Activated T-cell treated with anti-CD3 and anti-CD28 coated beads, Interleukin-2, amount 50 U/mL, for 1 hour (primary cell): ENCODE data around the gene ITSN1.
"Not testable (repeated sequence)": the region's sequence is repeated elsewhere in the genome, so short reads cannot be mapped to it uniquely, and the experiment has no call there.

Experiments
- DNase-seq: peaks from one replicate; pipeline ENCODE4 v3.0.0-alpha.2; 2020

Gene ITSN1

GRCh38 chr21:33867868-33868267 lies 225.6 kb downstream of the ITSN1 start:
- not testable (repeated sequence) for DNase-seq

DNA sequence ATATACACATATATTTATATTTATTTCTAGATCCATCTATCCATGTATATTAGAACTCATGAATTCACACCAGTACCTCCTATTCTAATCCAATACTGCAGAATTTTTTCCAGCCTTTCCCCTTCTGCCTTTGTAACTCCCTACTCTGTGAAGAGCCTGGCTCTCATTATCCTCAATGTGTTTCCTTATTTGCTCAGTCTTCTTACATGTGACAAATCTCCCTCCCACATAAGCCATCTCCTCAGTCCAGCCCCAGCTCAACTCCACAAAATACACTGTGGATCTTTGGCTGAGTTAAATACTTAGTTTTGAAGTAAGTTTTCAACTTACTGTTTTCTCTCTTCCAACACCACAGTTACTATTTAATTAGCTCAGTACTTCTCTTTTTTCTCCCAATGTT lies 227.6 kb downstream of the ITSN1 start:
- DNase-seq: no peak

- no peak for DNase-seq
Measured at GRCh38 chr21:33870768-33871167, 228.5 kb downstream of the ITSN1 start.

DNA sequence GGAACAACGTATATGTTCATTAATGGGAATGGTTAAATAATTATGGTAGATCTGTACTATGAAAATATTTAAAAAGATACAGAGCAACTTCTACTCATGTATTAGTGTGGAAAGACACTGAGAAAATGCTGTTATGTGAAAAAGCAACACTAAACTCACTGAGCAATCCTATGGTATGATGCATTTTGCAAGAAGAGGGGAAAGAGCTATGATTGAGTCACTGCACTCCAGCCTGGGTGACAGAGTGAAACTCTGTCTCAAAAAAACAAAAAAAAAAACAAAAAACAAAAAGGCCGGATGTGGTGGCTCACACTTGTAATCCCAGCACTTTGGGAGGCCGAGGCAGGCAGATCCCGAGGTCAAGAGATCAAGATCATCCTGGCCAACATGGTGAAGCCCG lies 228.9 kb downstream of the ITSN1 start:
- no peak for DNase-seq

DNA sequence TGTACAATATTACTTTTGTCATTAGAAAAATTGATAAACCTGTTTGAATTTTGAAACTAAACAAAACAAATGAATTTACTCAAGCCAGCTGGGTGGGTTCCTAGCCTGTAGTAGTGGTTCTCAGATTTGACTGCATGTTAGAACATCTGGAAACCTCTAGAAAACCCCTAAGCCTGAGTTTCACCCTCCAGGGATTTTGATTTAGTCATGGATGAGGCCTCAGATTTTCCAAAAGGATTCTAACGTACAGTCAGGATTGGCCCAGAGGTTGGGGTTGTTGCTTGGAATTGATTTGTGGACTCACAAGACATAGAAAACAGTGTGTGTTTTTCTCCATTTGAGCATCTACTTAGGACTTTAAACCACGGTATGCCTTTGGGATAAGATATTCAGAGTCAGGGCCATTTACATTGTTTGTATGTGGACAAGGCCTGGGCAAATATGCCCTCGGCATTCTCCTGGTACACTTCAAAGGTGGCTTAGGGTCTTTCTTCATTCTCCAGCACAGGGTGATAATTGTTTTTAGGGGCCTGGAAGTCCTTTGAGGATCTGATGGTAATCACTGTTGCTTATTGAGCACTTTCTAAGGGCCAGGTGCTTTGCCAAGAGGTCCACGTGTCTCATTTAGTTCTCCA lies 230.7 kb downstream of the ITSN1 start:
- no peak for DNase-seq

DNA sequence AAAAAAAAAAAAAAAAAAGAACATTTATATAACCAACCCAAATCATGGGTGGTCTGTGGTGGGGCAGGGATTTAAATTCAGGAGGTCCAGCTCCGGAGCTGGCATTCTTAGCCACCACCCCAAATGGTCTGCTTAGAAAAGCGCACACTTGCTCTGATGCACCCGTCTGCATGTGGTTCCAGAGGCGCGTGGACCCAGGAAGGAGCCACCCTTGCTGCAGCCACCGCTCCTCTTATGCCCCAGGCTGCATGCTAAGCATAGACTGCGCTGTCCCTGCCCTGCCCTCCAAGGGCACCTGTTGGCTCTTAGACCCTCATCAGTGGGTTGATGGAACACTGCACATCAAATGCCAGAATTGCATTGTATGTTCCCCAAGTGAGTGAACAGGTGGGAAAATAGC lies 231.9 kb downstream of the ITSN1 start:
- DNase-seq: no peak

DNA sequence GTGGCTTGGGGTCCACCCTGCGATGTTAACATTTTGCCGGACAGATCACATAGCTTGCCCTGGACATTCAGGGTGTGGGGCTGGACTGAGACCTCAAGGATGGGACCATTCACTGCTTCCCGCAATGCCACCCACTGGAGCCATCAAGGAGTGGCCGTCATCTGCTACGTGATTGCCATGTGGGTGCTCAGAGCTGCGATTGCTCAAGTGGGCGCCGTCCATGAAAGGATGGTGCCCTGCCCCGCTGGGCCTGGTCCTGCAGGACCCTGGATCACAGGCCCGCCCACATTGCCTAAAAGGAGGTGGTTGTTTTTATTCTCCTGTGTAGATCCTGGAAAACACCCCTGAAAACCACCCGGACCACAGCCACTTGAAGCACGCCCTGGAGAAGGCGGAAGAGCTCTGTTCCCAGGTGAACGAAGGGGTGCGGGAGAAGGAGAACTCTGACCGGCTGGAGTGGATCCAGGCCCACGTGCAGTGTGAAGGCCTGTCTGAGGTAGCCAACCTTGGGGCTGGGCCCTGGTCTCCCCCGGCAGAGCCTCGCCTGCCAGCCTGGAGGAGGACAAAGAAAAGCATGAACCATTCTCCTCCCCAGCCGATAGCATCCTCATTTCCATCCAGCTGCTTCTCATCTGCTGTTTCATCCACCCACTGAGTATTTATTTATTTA lies 232.9 kb downstream of the ITSN1 start:
- DNase-seq: no peak

DNA sequence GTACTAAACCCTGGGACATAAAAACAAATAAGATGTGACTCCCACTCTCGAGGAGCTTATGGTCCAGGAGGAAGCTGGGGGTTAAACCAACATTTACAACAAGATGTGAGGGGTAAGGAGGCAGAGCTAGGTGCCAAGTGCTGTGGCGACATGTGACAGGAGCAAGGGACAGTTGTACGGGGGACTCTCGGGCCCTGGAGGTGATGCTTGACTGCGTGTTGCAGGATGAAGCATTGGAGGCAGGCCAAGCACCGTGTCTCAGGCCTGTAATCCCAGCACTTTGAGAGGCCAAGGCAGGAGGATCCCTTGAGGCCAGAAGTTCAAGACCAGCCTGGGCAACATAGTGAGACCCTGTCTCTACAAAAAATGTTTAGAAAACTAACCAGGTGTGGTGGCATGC lies 236.5 kb downstream of the ITSN1 start:
- DNase-seq: no peak

DNA sequence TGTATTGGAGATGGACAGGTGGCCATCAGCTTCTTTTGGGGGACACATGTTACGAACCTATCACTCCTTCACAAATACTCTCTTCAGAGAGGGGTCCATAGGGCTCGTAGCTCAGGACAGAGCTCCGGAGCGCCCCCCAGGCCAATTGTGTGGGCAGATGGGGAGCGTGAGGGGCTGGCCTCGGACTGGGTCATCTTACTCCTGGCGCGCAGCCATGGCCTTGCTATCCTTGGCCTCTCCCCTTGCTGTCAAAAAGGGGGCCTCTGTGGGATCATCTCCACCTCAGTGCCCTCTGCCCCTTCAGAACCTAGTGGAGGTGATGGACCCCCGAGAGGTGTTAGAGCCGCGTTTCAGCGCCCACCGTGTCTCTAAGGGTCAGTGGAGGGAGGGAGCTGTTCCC lies 238.3 kb downstream of the ITSN1 start:
- DNase-seq: no peak

DNA sequence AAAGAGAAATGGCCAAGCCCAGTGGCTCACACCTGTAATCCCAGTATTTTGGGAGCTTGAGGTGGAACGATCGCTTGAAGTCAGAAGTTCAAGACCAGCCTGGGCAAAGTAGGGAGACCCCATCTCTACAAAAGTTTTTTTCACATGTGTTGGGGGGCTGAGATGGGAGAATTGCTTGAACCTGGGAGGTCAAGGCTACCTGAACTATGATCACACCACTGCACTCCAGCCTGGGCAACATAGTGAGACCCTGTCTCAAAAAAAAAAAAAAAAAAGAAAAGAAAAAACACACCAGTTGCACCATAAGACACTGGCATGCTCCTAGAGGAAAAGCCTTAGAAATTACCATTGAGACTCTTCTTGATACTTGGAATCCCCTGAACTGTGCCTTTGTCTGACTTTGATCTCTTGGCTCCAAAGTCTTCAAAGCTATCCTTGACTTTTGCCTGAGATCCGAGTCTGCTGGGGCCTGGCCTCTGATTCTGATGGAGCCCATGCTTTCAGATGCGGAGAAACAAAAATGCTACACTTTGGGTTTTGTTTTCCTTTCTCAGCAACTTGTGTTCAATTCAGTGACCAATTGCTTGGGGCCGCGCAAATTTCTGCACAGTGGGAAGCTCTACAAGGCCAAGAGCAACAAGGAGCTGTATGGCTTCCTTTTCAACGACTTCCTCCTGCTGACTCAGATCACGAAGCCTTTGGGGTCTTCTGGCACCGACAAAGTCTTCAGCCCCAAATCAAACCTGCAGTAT lies 239.6 kb downstream of the ITSN1 start:
- no peak for DNase-seq

DNA sequence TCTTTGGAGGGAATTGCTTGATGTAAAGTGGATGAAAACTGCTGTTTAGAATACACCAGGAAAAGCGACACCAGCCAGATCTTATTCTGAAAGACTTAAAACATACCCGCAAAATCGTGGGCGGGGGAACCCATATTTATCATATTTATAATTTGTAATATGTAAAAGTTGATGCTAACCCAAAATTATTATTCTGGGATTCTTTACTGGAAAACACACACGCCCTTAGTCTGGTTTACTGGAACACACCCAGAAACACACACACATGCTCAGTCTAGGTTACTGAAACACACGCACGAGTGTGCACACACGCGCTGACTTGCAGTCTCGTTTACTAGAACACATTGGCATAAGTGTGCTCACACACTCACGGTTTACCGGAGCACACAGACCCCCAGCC lies 240.8 kb downstream of the ITSN1 start:
- no peak for DNase-seq

- DNase-seq: no peak
Measured at GRCh38 chr21:33884376-33885171, 242.3 kb downstream of the ITSN1 start.

- DNase-seq: no peak
Measured at GRCh38 chr21:33885172-33885514, 242.8 kb downstream of the ITSN1 start.

DNA sequence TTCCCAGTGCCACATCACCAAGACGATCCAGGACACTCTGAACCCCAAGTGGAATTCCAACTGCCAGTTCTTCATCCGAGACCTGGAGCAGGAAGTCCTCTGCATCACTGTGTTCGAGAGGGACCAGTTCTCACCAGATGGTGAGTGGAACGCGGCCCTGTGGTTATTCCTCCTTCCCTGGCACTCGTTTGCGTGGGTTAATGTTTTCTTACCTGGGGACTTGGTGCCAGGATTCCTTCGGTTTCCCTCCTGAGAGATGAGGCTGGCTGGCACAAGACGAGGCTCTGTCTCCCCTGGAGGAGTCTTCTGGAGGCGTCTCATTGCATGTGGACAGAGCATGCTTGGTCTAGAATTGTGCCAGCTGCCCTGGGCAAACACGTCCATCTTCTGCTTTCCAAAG lies 244.0 kb downstream of the ITSN1 start:
- no peak for DNase-seq

- no peak for DNase-seq
Measured at GRCh38 chr21:33890187-33890586, 247.9 kb downstream of the ITSN1 start.

GRCh38 chr21:33892853-33893252 lies 250.6 kb downstream of the ITSN1 start:
- DNase-seq: no peak

DNA sequence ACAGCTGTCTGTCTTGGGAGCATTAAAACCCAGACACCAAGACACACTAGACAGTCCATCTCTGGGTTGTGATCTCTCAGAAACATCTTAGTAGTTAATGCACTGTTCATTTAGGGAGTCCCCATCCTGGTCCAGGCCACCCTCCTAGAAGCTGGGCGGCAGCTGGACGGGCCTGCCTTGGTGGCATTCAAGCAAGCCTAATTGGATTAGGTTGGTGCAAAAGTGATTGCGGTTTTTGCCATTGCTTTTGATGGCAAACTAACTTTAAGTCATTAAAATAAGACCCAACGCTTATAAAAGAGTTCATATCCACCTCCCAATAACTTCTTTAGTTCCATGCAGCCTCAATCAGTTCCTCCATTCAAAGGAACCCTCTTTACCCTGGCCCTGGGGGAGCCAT lies 251.6 kb downstream of the ITSN1 start:
- no peak for DNase-seq

DNA sequence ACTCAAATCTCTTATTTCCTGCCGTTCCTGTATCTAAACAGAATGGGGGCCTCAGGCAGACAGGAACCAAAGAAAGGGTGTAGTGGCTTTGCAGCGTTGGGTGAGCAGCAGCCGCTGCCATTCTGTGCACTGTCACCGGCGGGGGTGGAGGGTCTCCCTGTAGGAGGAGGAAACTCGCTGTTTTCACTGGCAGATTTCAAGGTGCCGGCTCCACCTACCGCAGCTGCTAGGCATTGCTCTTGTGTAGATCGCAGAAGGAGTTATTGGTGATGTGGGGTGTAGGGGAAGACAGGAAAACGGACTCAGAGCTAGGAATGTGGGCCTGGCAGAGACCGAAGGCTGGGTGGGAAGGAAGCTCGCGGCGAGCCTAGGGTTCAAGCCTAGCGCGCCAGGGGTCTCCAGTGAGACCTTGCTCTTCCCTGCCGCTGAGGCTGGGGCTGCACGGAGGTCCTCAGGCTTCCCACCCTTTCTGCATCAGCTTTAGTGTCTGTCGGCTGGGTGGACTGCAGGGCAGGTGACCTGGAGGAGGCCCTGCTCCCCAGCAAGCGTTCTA lies 252.5 kb downstream of the ITSN1 start:
- peak; percentile 63 for DNase-seq

- DNase-seq: no peak
Measured at GRCh38 chr21:33895356-33895755, 253.1 kb downstream of the ITSN1 start.

- no peak for DNase-seq
Measured at GRCh38 chr21:33896691-33897090, 254.4 kb downstream of the ITSN1 start.

DNA sequence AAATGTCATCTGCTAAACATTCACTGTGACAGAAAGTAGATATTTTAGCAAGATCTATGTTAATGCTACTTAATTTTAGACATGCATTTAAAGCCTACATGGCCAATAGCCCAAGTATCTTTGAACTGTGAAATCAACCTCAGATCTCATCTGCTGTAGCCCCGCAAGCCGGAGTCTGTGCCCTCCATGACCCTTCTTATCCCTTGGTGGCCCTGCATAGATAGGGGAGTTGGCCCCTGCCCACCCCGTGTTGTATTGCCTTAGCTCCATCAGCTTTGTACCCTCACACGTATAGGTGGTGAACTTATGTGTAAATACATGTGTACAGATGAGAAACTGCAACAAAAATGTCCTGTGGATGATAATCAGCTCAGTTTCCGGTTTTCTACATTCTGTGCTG lies 254.8 kb downstream of the ITSN1 start:
- DNase-seq: no peak

- no peak for DNase-seq
Measured at GRCh38 chr21:33897739-33898138, 255.4 kb downstream of the ITSN1 start.

DNA sequence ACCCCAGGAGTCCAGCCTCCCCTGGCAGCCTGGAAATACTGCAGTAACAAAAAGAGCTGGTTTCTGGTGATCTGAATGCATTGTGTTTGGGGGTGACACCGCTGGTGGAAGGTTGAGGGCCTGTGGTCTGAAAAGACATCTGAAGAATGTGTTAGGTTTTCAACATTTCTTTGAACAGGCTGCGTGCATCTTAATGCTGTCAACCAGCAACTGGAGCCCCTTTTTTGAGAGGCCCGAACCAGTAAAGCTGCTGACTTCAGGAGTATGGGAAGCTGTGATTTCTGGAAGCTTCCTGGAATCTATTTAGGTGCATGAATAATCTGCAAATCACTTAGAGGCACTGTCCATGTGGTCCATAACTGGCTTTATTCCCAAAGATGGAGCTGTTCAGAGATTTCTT lies 256.3 kb downstream of the ITSN1 start:
- no peak for DNase-seq
